ES-I3 (cell line): ENCODE data around the gene HUNK.

Source experiments
- H3K36me3 ChIP-seq: 2 replicates; pipeline ENCODE4 v1.6.1; 2013; ENCODE audit warnings: mild to moderate bottlenecking, low read length, control low read depth, moderate library complexity; ENCODE audit not compliant: insufficient read depth
- H3K4me1 ChIP-seq: 2 replicates; pipeline ENCODE4 v1.6.1; 2013; ENCODE audit warnings: mild to moderate bottlenecking, control low read depth, low read length; ENCODE audit not compliant: insufficient read depth
- H3K9ac ChIP-seq: 2 replicates; pipeline ENCODE4 v1.6.1; 2013; ENCODE audit warnings: low read depth, mild to moderate bottlenecking, low read length, moderate library complexity
- H3K9me3 ChIP-seq: 2 replicates; pipeline ENCODE4 v1.6.1; 2013; ENCODE audit warnings: mild to moderate bottlenecking, low read length, moderate library complexity; ENCODE audit not compliant: control insufficient read depth, insufficient read depth

The HUNK gene

GRCh38 chr21:32048353-32048752 lies 175.5 kb downstream of the HUNK start:
- Histone ChIP-seq H3K4me1 (no peaks in the 10 kb centered on the region), H3K9ac (no peak overlapping the region), H3K9me3 (no peaks in the 10 kb centered on the region; the same call in 1 of the 2 replicates), H3K36me3 (no peaks in the 10 kb centered on the region)
